Esophagus muscularis mucosa (tissue), 4 donors: Measurements from ENCODE around the gene TSPAN11. TPM values are rescaled to one million over a fixed set of nuclear protein-coding genes. Genes with fewer than 3 reads are reported as not detected.

Experiments
- DNase-seq: peaks from one replicate; pipeline ENCODE4 v3.0.0-alpha.2; 2017; ENCODE audit errors: extremely low spot score
- H3K27ac ChIP-seq, 4 donors: fragments of 200-600 bp; sonication (generic); replicated peaks in 1 of 4; 1 replicate in 3 of 4; 2 replicates in 1 of 4; pipeline ENCODE4 v1.5.1; 2016 to 2019; ENCODE audit warnings: mild to moderate bottlenecking in 1 of 4
- H3K27me3 ChIP-seq, 4 donors: fragments of 200-600 bp; sonication (generic); one replicate each; pipeline versions ENCODE4 v1.5.1 to v1.6.0; 2016 to 2019
- H3K36me3 ChIP-seq, 4 donors: fragments of 200-600 bp; sonication (generic); one replicate each; pipeline ENCODE4 v1.5.1; 2016 to 2019
- H3K4me1 ChIP-seq, 4 donors: fragments of 200-600 bp; sonication (generic); one replicate each; pipeline ENCODE4 v1.5.1; 2016 to 2019
- H3K4me3 ChIP-seq, 4 donors: fragments of 200-600 bp; sonication (generic); 1 replicate in 2 of 4; 2 replicates in 2 of 4; pipeline ENCODE4 v1.5.1; 2016 to 2019; ENCODE audit warnings: mild to moderate bottlenecking in 4 of 4, moderate library complexity in 1 of 4
- H3K9me3 ChIP-seq, 4 donors: fragments of 200-600 bp; sonication (generic); 1 replicate in 3 of 4; 2 replicates in 1 of 4; pipeline ENCODE4 v1.5.1; 2016 to 2019
- CTCF ChIP-seq, 3 experiments: fragments of 200-600 bp in 2 of 3; fragments of 450-650 bp in 1 of 3; sonication (generic) in 2 of 3; IDR thresholded peaks; one replicate each; pipeline ENCODE4 v1.5.1; 2017 to 2019; ENCODE audit warnings: antibody characterized with exemption in 3 of 3, mild to moderate bottlenecking in 2 of 3, moderate library complexity in 1 of 3
- EP300 ChIP-seq: sonication (generic); formaldehyde crosslinking; IDR thresholded peaks from one replicate; pipeline ENCODE4 v1.6.1; 2017; ENCODE audit warnings: antibody characterized with exemption
- POLR2A ChIP-seq: fragments of 450-650 bp; IDR thresholded peaks from one replicate; pipeline ENCODE4 v1.6.1; 2017; ENCODE audit warnings: antibody characterized with exemption, moderate library complexity, mild to moderate bottlenecking, low read depth
- POLR2AphosphoS5 ChIP-seq, 2 donors: sonication (generic); formaldehyde crosslinking; IDR thresholded peaks; one replicate each; pipeline ENCODE4 v1.6.1; 2017; ENCODE audit warnings: antibody characterized with exemption in 2 of 2
- WGBS: methylation state at CpG from one replicate; pipeline ENCODE4 v1.1.5; 2018; 5-methylcytosine and 5-hydroxymethylcytosine counted together
- intact Hi-C: fragments of 100-400 bp; cut with DNase I; formaldehyde crosslinking; loops from one replicate; pipeline ENCODE4 v1.15.1; 2023
- total RNA-seq, 4 donors: library from RNA; depleted of rRNA; stranded (reverse); fragments of >200 nt; gene quantifications; one replicate each; pipeline versions ENCODE4 v1.1.0 to v1.2.1, GENCODE V29; 2016

The TSPAN11 gene
- total RNA-seq, 4 donors from 2014 or later = 5.8 to 20.9 (median 12.7) TPM

GRCh38 chr12:31017535-31017934 is 91.0 kb downstream of the TSPAN11 start:
- TF ChIP-seq POLR2A (no peak), EP300 (no peak), POLR2AphosphoS5 (IDR thresholded peaks at IDR 0.05) (no peak), CTCF (IDR thresholded peaks at IDR 0.05) (no peak)
- H3K4me3 ChIP-seq = no peak overlapping the region
- H3K4me1 ChIP-seq = no peaks in the 10 kb centered on the region
- no peaks in the 10 kb centered on the region for H3K27me3 ChIP-seq
- 60% methylated on average over 4 of the region's 4 CpGs for WGBS
- no peak overlapping the region for H3K27ac ChIP-seq
- H3K9me3 ChIP-seq = no peaks in the 10 kb centered on the region
- no peak for DNase-seq
- intact Hi-C loops = no loop called here
- no peaks in the 10 kb centered on the region for H3K36me3 ChIP-seq

- no peaks in the 10 kb centered on the region for H3K36me3 ChIP-seq
- 75% methylated on average over 3 of the region's 3 CpGs for WGBS
- intact Hi-C loops = no loop called here
- no peaks in the 10 kb centered on the region for H3K27me3 ChIP-seq
- TF ChIP-seq EP300 = no peak
- no peak for TF ChIP-seq POLR2AphosphoS5 (IDR thresholded peaks at IDR 0.05)
- no peak for TF ChIP-seq POLR2A
- H3K4me1 ChIP-seq = no peaks in the 10 kb centered on the region
- H3K4me3 ChIP-seq = no peak overlapping the region
- DNase-seq = no peak
- H3K27ac ChIP-seq = no peak overlapping the region
- H3K9me3 ChIP-seq = no peaks in the 10 kb centered on the region
Measured at GRCh38 chr12:31018106-31018789, 91.7 kb downstream of the TSPAN11 start.

- Histone ChIP-seq H3K9me3 (no peaks in the 10 kb centered on the region), H3K4me3 (no peak overlapping the region), H3K4me1 (no peaks in the 10 kb centered on the region), H3K27ac (no peak overlapping the region), H3K36me3 (no peaks in the 10 kb centered on the region), H3K27me3 (no peaks in the 10 kb centered on the region)
- 99% methylated on average over 6 of the region's 6 CpGs for WGBS
- intact Hi-C loops = no loop called here
- TF ChIP-seq EP300 = no peak
- no peak for TF ChIP-seq POLR2A
- no peak for TF ChIP-seq CTCF (IDR thresholded peaks at IDR 0.05)
- no peak for TF ChIP-seq POLR2AphosphoS5 (IDR thresholded peaks at IDR 0.05)
- no peak for DNase-seq
Measured at GRCh38 chr12:31018790-31019505, 92.4 kb downstream of the TSPAN11 start.

GRCh38 chr12:31019561-31019960 is 93.0 kb downstream of the TSPAN11 start:
- no peaks in the 10 kb centered on the region for H3K4me1 ChIP-seq
- no peaks in the 10 kb centered on the region for H3K27me3 ChIP-seq
- 97% methylated on average over 6 of the region's 6 CpGs for WGBS
- intact Hi-C loops = no loop called here
- DNase-seq = no peak
- TF ChIP-seq POLR2AphosphoS5 (IDR thresholded peaks at IDR 0.05) = no peak
- TF ChIP-seq POLR2A = no peak
- TF ChIP-seq EP300 = no peak
- TF ChIP-seq CTCF (IDR thresholded peaks at IDR 0.05) = no peak
- no peak overlapping the region for H3K4me3 ChIP-seq
- H3K9me3 ChIP-seq = no peaks in the 10 kb centered on the region
- no peaks in the 10 kb centered on the region for H3K36me3 ChIP-seq
- no peak overlapping the region for H3K27ac ChIP-seq

GRCh38 chr12:31019976-31020375 is 93.4 kb downstream of the TSPAN11 start:
- TF ChIP-seq POLR2AphosphoS5 (IDR thresholded peaks at IDR 0.05) = no peak
- TF ChIP-seq EP300 = no peak
- TF ChIP-seq CTCF (IDR thresholded peaks at IDR 0.05) = no peak
- TF ChIP-seq POLR2A = no peak
- no peaks in the 10 kb centered on the region for H3K27me3 ChIP-seq
- DNase-seq = no peak
- no peak overlapping the region for H3K27ac ChIP-seq
- no peaks in the 10 kb centered on the region for H3K9me3 ChIP-seq
- intact Hi-C loops = no loop called here
- no peak overlapping the region for H3K4me3 ChIP-seq
- H3K4me1 ChIP-seq = no peaks in the 10 kb centered on the region
- 88% methylated on average over 14 of the region's 14 CpGs for WGBS
- H3K36me3 ChIP-seq = no peaks in the 10 kb centered on the region
